Activated CD8-positive, alpha-beta memory T cell treated with anti-CD3 and anti-CD28 coated beads for 48 hours (primary cell): ENCODE measurements around the gene BEAN1.

Experiments used
- DNase-seq, 3 experiments: peaks; one replicate each; pipeline ENCODE4 v3.0.0-alpha.2; 2020; ENCODE audit warnings: low read depth in 2 of 3, low spot score in 2 of 3

Gene BEAN1

DNA sequence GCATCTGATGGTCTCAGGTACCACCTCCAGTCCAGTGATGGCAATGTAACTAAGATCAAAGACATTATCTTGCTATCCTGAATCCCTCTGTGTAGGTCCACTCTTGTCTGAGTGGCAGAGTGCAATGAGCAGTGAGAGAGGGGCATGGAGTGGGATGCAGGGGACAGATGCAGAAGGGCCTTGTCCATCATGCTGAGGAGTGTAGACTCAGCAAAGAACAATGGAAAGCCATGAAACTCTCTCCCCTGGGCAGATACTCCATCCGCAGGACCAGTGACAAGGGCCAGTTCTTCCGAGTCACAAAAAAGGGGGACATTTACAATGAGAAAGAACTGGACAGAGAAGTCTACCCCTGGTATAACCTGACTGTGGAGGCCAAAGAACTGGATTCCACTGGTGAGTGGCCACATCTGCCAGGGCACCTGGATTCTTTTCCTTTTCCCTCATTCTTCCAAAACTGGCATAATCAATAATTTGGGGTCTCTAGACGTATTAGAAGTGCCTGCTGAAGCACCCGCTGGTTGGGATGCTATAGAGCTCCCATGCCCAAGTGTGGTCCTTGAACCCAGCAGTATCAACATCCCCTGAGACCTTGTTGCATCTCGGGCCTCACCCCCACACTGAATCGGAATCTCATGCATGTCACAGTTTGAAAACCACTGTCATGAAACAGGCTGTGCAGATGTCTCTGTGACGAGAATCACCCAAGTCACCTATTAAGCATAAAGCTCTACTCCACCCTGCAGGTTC, 31.1 kb upstream of the BEAN1 start:
- no peak for DNase-seq

DNA sequence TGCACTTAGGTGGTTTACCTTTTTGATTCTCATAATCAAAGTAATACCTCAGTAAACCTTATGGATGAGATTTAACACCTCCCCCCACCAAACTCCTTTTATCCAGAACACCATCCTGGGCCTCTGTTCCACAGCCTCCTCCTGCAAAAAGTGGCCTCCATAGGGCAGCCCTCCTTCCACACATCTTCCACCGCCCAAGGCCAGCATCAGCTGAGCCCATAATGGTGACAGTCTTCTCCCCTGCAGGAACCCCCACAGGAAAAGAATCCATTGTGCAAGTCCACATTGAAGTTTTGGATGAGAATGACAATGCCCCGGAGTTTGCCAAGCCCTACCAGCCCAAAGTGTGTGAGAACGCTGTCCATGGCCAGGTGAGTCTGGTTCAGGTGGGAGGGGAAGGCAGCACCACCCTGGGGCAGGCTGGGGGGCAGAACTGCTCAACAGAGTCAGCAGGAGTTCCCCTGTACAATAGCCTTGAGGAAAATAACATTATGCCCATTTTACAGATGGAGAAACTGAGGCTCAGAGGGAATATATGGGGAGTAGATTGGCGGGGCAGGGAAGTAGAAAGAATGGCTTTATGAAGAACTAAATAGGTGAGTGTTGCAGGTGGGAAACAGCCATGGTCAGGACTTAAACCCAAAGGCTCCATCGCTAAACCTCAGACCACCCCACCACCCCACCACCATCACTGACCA, 29.2 kb upstream of the BEAN1 start:
- no peak for DNase-seq

GRCh38 chr16:66399031-66399430, 28.1 kb upstream of the BEAN1 start:
- DNase-seq, result no peak

GRCh38 chr16:66399930-66400329, 27.2 kb upstream of the BEAN1 start:
- DNase-seq, result no peak

DNA sequence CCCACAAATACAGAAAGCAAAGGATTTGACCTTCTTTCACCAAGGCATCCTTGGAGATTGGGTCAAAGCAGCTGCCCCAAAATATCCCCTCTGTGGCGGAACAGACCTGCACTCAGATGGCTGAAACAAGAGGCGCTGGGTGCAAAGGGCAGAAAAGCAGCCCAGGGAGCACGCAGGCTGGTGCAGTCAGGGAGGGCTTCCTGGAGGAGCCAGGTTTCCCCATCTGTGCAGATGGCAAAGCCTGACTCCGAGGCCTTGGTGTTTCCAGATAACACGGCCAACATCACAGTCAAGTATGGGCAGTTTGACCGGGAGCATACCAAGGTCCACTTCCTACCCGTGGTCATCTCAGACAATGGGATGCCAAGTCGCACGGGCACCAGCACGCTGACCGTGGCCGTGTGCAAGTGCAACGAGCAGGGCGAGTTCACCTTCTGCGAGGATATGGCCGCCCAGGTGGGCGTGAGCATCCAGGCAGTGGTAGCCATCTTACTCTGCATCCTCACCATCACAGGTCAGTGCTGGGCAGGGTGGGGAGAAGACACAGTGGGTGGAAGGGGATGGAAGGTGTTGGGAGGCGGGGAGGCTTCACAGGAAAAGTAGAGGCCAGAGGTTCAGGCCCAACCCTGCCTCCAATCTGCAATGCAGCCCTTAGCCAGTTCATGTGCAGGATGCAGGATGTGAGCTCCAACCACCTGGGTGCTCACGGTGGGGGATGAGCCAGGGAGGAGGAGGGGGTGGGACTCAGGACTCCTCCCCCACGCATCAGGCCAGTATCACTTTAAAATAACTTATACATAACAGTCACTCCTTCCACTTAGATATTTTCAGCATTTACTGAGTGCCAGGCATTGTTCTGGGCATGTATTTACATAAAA, 26.4 kb upstream of the BEAN1 start:
- no peak for DNase-seq

DNA sequence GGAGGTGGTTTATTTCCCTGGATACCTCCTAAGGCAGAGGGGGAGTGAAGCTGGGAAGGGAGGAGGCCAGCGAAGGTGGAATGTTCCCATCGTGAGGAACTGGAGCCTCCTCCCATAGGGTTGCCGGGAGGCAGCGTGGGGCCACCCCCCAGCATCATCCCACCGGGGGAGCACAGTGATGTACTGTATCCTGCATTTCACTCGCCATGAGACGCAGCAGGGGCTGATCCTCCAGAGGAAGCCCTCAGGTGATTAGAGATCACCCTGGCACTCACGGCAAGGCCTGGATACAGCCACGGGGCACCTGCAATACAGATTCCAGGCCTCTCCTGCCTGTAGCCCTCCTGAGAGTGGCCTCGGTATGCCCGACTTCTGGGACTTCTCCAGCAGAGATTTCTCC, 25.5 kb upstream of the BEAN1 start:
- no peak for DNase-seq

GRCh38 chr16:66402166-66402565, 24.9 kb upstream of the BEAN1 start:
- no peak for DNase-seq

- DNase-seq, result no peak
These were observed 24.4 kb upstream of the BEAN1 start for GRCh38 chr16:66402591-66403230.

DNA sequence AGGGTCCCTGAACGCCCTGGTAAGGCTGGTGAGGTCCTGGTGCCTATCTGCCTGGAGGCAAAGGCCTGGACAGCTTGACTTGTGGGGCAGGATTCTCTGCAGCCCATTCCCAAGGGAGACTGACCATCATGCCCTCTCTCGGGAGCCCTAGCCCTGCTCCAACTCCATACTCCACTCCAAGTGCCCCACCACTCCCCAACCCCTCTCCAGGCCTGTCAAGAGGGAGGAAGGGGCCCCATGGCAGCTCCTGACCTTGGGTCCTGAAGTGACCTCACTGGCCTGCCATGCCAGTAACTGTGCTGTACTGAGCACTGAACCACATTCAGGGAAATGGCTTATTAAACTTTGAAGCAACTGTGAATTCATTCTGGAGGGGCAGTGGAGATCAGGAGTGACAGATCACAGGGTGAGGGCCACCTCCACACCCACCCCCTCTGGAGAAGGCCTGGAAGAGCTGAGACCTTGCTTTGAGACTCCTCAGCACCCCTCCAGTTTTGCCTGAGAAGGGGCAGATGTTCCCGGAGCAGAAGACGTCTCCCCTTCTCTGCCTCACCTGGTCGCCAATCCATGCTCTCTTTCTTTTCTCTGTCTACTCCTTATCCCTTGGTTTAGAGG, 23.5 kb upstream of the BEAN1 start:
- DNase-seq, result no peak

- no peak for DNase-seq
These were observed 21.9 kb upstream of the BEAN1 start for GRCh38 chr16:66405057-66405783.

- peak; percentile 51 to 97 (median 96) for DNase-seq
These were observed 20.4 kb upstream of the BEAN1 start for GRCh38 chr16:66406534-66407221.

DNA sequence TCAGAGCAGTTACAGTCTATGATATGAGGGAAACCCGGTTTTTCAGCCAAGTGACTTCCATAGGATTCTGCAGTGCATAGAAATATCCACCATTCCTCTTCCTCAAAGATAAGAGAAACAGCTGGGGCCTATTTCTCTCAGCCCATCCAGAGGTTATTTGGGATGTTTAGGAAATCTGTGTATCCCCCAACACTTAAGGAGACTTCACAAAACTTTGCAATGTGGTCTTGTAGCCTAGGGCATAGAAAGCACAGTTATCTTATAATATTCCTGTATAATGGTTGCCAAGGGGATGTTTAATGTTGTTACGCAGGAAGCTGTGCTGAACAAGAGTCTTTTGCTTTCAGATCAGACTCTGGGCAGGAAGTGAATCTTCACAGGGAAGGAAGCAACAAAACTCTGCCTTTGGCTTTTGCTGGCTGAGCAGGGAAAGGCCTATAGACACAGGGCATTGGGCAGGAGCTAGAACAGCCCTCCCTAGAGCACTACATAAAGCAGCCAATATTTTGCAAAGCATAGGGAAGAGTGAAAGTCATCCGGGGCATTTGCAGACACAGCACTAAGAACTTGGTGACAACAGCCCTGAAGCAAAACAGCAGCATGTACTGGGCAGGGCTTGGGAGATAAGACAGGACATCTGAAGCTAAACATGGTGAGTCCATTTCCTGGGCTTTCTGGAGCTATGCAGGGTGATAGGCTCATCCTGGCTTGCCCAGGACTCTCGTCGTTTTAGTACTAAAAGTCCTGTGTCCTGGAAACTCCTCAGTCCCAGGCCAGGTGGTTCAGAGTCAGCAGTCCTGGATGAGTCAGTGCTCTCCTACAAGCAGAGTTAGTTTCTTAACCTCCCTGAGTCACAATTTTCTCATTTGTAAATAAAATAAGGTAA, 18.7 kb upstream of the BEAN1 start:
- DNase-seq, result no peak

GRCh38 chr16:66409156-66409555, 17.9 kb upstream of the BEAN1 start:
- no peak for DNase-seq

- no peak for DNase-seq
These were observed 14.9 kb upstream of the BEAN1 start for GRCh38 chr16:66412182-66412581.

GRCh38 chr16:66414891-66415290, 12.2 kb upstream of the BEAN1 start:
- DNase-seq, result no peak

DNA sequence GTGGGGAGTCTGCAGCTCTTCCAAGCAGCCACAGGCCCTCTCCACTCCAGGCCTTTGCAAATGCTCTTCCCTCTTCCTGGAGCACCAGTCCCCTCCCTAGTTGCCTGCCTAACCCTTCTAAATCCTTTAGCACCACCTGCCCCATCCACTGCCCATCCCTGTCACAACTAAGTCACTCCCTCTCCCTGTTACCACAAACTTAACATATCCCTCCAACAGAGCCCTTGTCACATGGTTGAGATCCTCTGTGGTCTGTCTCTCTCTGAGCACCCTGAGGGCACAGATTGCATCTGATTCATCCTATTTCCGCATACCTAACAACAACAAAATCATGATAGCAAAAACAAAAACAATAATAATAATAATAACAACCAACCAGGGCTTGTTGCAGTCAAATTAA, 11.0 kb upstream of the BEAN1 start:
- DNase-seq, result no peak

- no peak for DNase-seq
These were observed 10.0 kb upstream of the BEAN1 start for GRCh38 chr16:66416939-66417700.
